KMS-11 (cell line): ENCODE data around the gene LRRC51.

Source experiments
- H2AFZ ChIP-seq: fragments of 200-600 bp; sonication (generic); 2 replicates; pipeline ENCODE4 v1.6.1; 2016; ENCODE audit warnings: antibody characterized with exemption, mixed run types, low read depth
- H3K27ac ChIP-seq: fragments of 200-600 bp; sonication (generic); 2 replicates; pipeline ENCODE4 v1.6.1; 2016; ENCODE audit warnings: mild to moderate bottlenecking, mixed run types
- H3K27me3 ChIP-seq: fragments of 200-600 bp; sonication (generic); 2 replicates; pipeline ENCODE4 v1.6.1; 2017; ENCODE audit warnings: mild to moderate bottlenecking, low read depth, mixed run types, moderate library complexity; ENCODE audit not compliant: insufficient read depth
- H3K36me3 ChIP-seq: fragments of 200-600 bp; sonication (generic); 2 replicates; pipeline ENCODE4 v1.6.1; 2017; ENCODE audit warnings: mild to moderate bottlenecking, mixed run types; ENCODE audit not compliant: insufficient read depth
- H3K4me1 ChIP-seq: fragments of 200-600 bp; sonication (generic); 2 replicates; pipeline ENCODE4 v1.6.1; 2016; ENCODE audit warnings: mild to moderate bottlenecking, low read depth, mixed run types; ENCODE audit not compliant: poor library complexity, severe bottlenecking
- H3K4me2 ChIP-seq: fragments of 200-600 bp; sonication (generic); 2 replicates; pipeline ENCODE4 v1.7.0; 2016; ENCODE audit warnings: mild to moderate bottlenecking, mixed run types
- H3K4me3 ChIP-seq: fragments of 200-600 bp; sonication (generic); IDR thresholded peaks from 2 replicates; pipeline ENCODE4 v1.6.1; 2017; ENCODE audit warnings: low read depth, low read length, mixed read lengths; ENCODE audit not compliant: insufficient read depth
- H3K79me2 ChIP-seq: fragments of 200-600 bp; sonication (generic); 2 replicates; pipeline ENCODE4 v1.6.1; 2016; ENCODE audit warnings: low read depth, mixed run types; ENCODE audit not compliant: insufficient read depth
- H3K9ac ChIP-seq: fragments of 200-600 bp; sonication (generic); 2 replicates; pipeline ENCODE4 v1.6.1; 2016; ENCODE audit warnings: mild to moderate bottlenecking, mixed run types
- H4K20me1 ChIP-seq: fragments of 200-600 bp; sonication (generic); 2 replicates; pipeline ENCODE4 v1.6.1; 2016; ENCODE audit warnings: mild to moderate bottlenecking, mixed run types; ENCODE audit not compliant: insufficient read depth
- CTCF ChIP-seq: fragments of 200-600 bp; sonication (generic); conservative IDR thresholded peaks from 2 replicates; pipeline ENCODE4 v1.6.1; 2017; ENCODE audit warnings: low read depth, mild to moderate bottlenecking, antibody characterized with exemption, low read length, moderate library complexity, mixed read lengths

Gene LRRC51

GRCh38 chr11:72069200-72069599, 11.4 kb upstream of the LRRC51 start:
- no peaks in the 10 kb centered on the region for H4K20me1 ChIP-seq
- H3K36me3 ChIP-seq = no peaks in the 10 kb centered on the region
- peak overlapping the region; percentile 65 for H3K4me2 ChIP-seq
- TF ChIP-seq CTCF = no peak
- H3K27ac ChIP-seq = peak overlapping the region; percentile 38; the same call in 1 of the 2 replicates
- H3K9ac ChIP-seq = no peak overlapping the region
- no peak overlapping the region for H3K4me3 ChIP-seq
- H3K4me1 ChIP-seq = peaks cover 57% of the 10 kb centered on the region
- peaks cover 63% of the 10 kb centered on the region for H3K79me2 ChIP-seq
- H2AFZ ChIP-seq = no peak overlapping the region
- H3K27me3 ChIP-seq = no peaks in the 10 kb centered on the region

GRCh38 chr11:72069787-72070251, 10.8 kb upstream of the LRRC51 start:
- no peak overlapping the region for H3K4me3 ChIP-seq
- no peaks in the 10 kb centered on the region for H4K20me1 ChIP-seq
- peaks cover 68% of the 10 kb centered on the region for H3K79me2 ChIP-seq
- H2AFZ ChIP-seq = no peak overlapping the region
- H3K4me2 ChIP-seq = peak overlapping the region; percentile 65
- TF ChIP-seq CTCF = no peak
- peak overlapping the region; percentile 38; the same call in 1 of the 2 replicates for H3K27ac ChIP-seq
- H3K27me3 ChIP-seq = no peaks in the 10 kb centered on the region
- peaks cover 57% of the 10 kb centered on the region for H3K4me1 ChIP-seq
- H3K9ac ChIP-seq = no peak overlapping the region
- H3K36me3 ChIP-seq = no peaks in the 10 kb centered on the region

GRCh38 chr11:72070491-72070890, 10.2 kb upstream of the LRRC51 start:
- no peak overlapping the region for H3K9ac ChIP-seq
- H3K4me3 ChIP-seq = no peak overlapping the region

GRCh38 chr11:72072348-72072747, 8.3 kb upstream of the LRRC51 start:
- peak overlapping the region; percentile 14; the same call in 1 of the 2 replicates for H3K4me2 ChIP-seq

More at GRCh38 chr11:72070491-72070890, 10.2 kb upstream of the LRRC51 start:
- Histone ChIP-seq H3K79me2 (peaks cover 74% of the 10 kb centered on the region), H3K4me2 (peak overlapping the region; percentile 65), H3K4me1 (peaks cover 62% of the 10 kb centered on the region), H3K27me3 (no peaks in the 10 kb centered on the region), H2AFZ (no peak overlapping the region), H4K20me1 (no peaks in the 10 kb centered on the region), H3K36me3 (no peaks in the 10 kb centered on the region), H3K27ac (peak overlapping the region; percentile 38; the same call in 1 of the 2 replicates)
- no peak for TF ChIP-seq CTCF

More at GRCh38 chr11:72072348-72072747, 8.3 kb upstream of the LRRC51 start:
- H4K20me1 ChIP-seq = no peaks in the 10 kb centered on the region
- H2AFZ ChIP-seq = no peak overlapping the region
- no peak for TF ChIP-seq CTCF
- no peaks in the 10 kb centered on the region for H3K36me3 ChIP-seq
- peaks cover 89% of the 10 kb centered on the region for H3K79me2 ChIP-seq
- H3K4me3 ChIP-seq = no peak overlapping the region
- H3K4me1 ChIP-seq = peaks cover 72% of the 10 kb centered on the region
- no peaks in the 10 kb centered on the region for H3K27me3 ChIP-seq
- H3K9ac ChIP-seq = no peak overlapping the region
- H3K27ac ChIP-seq = no peak overlapping the region
